RWPE1 (cell line): ENCODE measurements around the gene GPBP1L1.

Source experiments
- CTCF ChIA-PET: fragments of 350-600 bp; sonication (Branson Sonifier 250); formaldehyde crosslinking; extraction: SDS; loops from one replicate; lab custom pipeline; 2021; lab: Yijun Ruan, JAX
- POLR2A ChIA-PET: fragments of 400-600 bp; formaldehyde crosslinking; extraction: SDS; loops from one replicate; lab custom pipeline; 2020; ENCODE audit warnings: antibody characterized with exemption; ENCODE audit not compliant: low non-redundant PET; lab: Yijun Ruan, JAX
- DNase-seq: peaks from one replicate; pipeline ENCODE4 v3.0.0; 2012; ENCODE audit warnings: low spot score
- H3K27ac ChIP-seq: fragments of 450-650 bp; 2 replicates; pipeline ENCODE4 v1.5.1; 2017
- CTCF ChIP-seq: fragments of 450-650 bp; conservative IDR thresholded peaks from 2 replicates; pipeline ENCODE4 v1.5.1; 2017; ENCODE audit warnings: low read depth, mild to moderate bottlenecking

GPBP1L1 gene

GRCh38 chr1:45629035-45629434 lies 57.3 kb downstream of the GPBP1L1 start:
- TF ChIP-seq CTCF: no peak
- DNase-seq: no peak
- POLR2A ChIA-PET: no interaction called here
- CTCF ChIA-PET: interaction anchor here (0.7 to 1.0 kb wide), 2 partner anchors 15 to 309 kb away, joined by 3 read pairs; no protein-coding TSS in a partner anchor
- H3K27ac ChIP-seq: no peak overlapping the region

GRCh38 chr1:45623972-45624371 lies 62.4 kb downstream of the GPBP1L1 start, which contains the start of gene CCDC17:
TSS of gene CCDC17 (minus strand) at chr1:45624054. CDS start at chr1:45623909, 145 bp downstream.
- DNase-seq: no peak
- no peak for TF ChIP-seq CTCF
- POLR2A ChIA-PET: no interaction called here
- CTCF ChIA-PET: no interaction called here
- H3K27ac ChIP-seq: peak within 1 kb of the TSS; percentile 58

GRCh38 chr1:45622524-45623394 lies 63.6 kb downstream of the GPBP1L1 start:
- ChIA-PET POLR2A (no interaction called here), CTCF (no interaction called here)
- no peak for TF ChIP-seq CTCF
- H3K27ac ChIP-seq: peak overlapping the region; percentile 58
- no peak for DNase-seq

- DNase-seq: no peak
- no peak for TF ChIP-seq CTCF
- ChIA-PET POLR2A (no interaction called here), CTCF (no interaction called here)
- peak overlapping the region; percentile 58 for H3K27ac ChIP-seq
Measured at GRCh38 chr1:45621895-45622523, 64.3 kb downstream of the GPBP1L1 start.

- DNase-seq: no peak
- CTCF ChIA-PET: no interaction called here
- no peak for TF ChIP-seq CTCF
- peak overlapping the region; percentile 58 for H3K27ac ChIP-seq
- POLR2A ChIA-PET: no interaction called here
Measured at GRCh38 chr1:45621501-45621836, 64.9 kb downstream of the GPBP1L1 start.

- no peak for DNase-seq
- ChIA-PET CTCF (no interaction called here), POLR2A (no interaction called here)
- TF ChIP-seq CTCF: no peak
- H3K27ac ChIP-seq: peak overlapping the region; percentile 58
Measured at GRCh38 chr1:45620588-45621500, 65.5 kb downstream of the GPBP1L1 start.
